ENCODE measurements around the gene PRMT2.

PRMT2 gene

GRCh38 chr21:46635324-46636180 lies at the start of gene PRMT2:
PRMT2 (plus strand) TSS chr21:46635674; CDS start chr21:46636952, 1,278 bp downstream.
- H3K36me3 Mint-ChIP-seq (ENCODE audit: low read depth): peaks cover 43% of the 10 kb centered on the region
- H3K27ac Mint-ChIP-seq: peak within 1 kb of the TSS; percentile 95
- H3K9me3 Mint-ChIP-seq: no peaks in the 10 kb centered on the region
- intact Hi-C loops (cut with micrococcal nuclease): loop anchor here (1.0 kb wide), 1 partner anchor 177 kb away; the partner anchor contains the start of gene DIP2A
- no peaks in the 10 kb centered on the region for H3K27me3 Mint-ChIP-seq
- peaks cover 42% of the 10 kb centered on the region for H3K4me1 Mint-ChIP-seq (ENCODE audit: low read depth)
- peak within 1 kb of the TSS; percentile 97 for H3K4me3 Mint-ChIP-seq

DNA sequence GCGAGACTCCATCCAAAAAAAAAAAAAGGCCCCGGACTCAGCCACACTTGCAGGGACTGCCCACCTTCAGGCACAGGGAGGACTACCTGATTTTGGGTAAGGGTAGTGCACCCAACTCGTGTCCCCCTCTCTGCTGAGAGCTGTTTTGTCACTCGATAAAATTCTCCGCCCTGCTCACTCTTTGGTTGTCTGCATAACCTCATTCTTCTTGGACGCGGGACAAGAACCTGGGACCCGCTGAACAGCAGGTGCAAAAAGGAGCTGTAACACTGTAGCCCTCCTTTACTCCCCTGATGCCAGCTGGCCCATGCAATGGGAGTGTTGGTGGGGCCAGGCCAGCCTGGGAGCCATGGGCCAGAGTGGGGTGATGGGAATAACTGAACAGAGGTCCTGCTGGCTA lies 41.2 kb upstream of the PRMT2 start:
- intact Hi-C loops (cut with micrococcal nuclease): no loop called here
- Mint-ChIP-seq H3K4me3 (no peak overlapping the region), H3K27ac (no peak overlapping the region), H3K36me3 (ENCODE audit: low read depth) (no peaks in the 10 kb centered on the region), H3K4me1 (ENCODE audit: low read depth) (no peaks in the 10 kb centered on the region), H3K9me3 (peaks cover 58% of the 10 kb centered on the region), H3K27me3 (peaks cover 4% of the 10 kb centered on the region)

GRCh38 chr21:46596201-46596600 lies 39.3 kb upstream of the PRMT2 start:
- no peak overlapping the region for H3K4me3 Mint-ChIP-seq
- H3K9me3 Mint-ChIP-seq: peaks cover 39% of the 10 kb centered on the region
- H3K27ac Mint-ChIP-seq: no peak overlapping the region
- H3K27me3 Mint-ChIP-seq: peaks cover 1% of the 10 kb centered on the region
- H3K4me1 Mint-ChIP-seq (ENCODE audit: low read depth): peaks cover 1% of the 10 kb centered on the region
- intact Hi-C loops (cut with micrococcal nuclease): no loop called here
- no peaks in the 10 kb centered on the region for H3K36me3 Mint-ChIP-seq (ENCODE audit: low read depth)

DNA sequence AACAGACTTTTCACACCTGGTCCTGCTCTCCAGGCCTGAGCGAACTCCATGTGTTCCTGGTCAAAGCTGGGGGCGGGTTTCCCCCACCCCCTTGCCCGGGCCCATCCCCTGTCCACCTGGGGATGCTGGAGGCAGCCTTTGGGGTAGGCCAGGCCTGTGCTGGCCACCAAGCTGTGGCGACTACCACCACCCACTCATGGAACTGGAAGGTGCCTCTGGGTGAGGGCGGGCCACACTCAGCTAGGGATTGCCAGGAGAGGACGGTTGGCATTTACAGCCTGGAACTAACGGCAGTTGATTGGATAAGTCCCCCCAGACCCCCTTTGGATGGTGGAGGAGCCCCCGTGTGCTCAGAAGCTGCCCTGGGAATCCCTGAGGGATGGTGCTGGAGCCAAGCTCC lies 38.4 kb upstream of the PRMT2 start:
- Mint-ChIP-seq H3K27me3 (peaks cover 1% of the 10 kb centered on the region), H3K27ac (no peak overlapping the region), H3K36me3 (ENCODE audit: low read depth) (no peaks in the 10 kb centered on the region), H3K9me3 (peaks cover 32% of the 10 kb centered on the region), H3K4me3 (no peak overlapping the region), H3K4me1 (ENCODE audit: low read depth) (peaks cover 10% of the 10 kb centered on the region)
- intact Hi-C loops (cut with micrococcal nuclease): no loop called here

- peaks cover 1% of the 10 kb centered on the region for H3K27me3 Mint-ChIP-seq
- no peak overlapping the region for H3K27ac Mint-ChIP-seq
- peaks cover 18% of the 10 kb centered on the region for H3K4me1 Mint-ChIP-seq (ENCODE audit: low read depth)
Measured at GRCh38 chr21:46597896-46598343, 37.6 kb upstream of the PRMT2 start.

GRCh38 chr21:46598581-46599572 lies 36.6 kb upstream of the PRMT2 start:
- Mint-ChIP-seq H3K9me3 (peaks cover 18% of the 10 kb centered on the region), H3K27me3 (no peaks in the 10 kb centered on the region), H3K4me1 (ENCODE audit: low read depth) (peaks cover 18% of the 10 kb centered on the region), H3K4me3 (no peak overlapping the region), H3K36me3 (ENCODE audit: low read depth) (no peaks in the 10 kb centered on the region), H3K27ac (no peak overlapping the region)
- intact Hi-C loops (cut with micrococcal nuclease): no loop called here

More at GRCh38 chr21:46597896-46598343, 37.6 kb upstream of the PRMT2 start:
- Mint-ChIP-seq H3K9me3 (peaks cover 27% of the 10 kb centered on the region), H3K36me3 (ENCODE audit: low read depth) (no peaks in the 10 kb centered on the region), H3K4me3 (no peak overlapping the region)
- intact Hi-C loops (cut with micrococcal nuclease): no loop called here

GRCh38 chr21:46600305-46600704 lies 35.2 kb upstream of the PRMT2 start:
- Mint-ChIP-seq H3K36me3 (ENCODE audit: low read depth) (no peaks in the 10 kb centered on the region), H3K4me3 (no peak overlapping the region), H3K9me3 (peaks cover 4% of the 10 kb centered on the region), H3K27me3 (no peaks in the 10 kb centered on the region), H3K4me1 (ENCODE audit: low read depth) (peaks cover 30% of the 10 kb centered on the region), H3K27ac (no peak overlapping the region)
- intact Hi-C loops (cut with micrococcal nuclease): no loop called here

GRCh38 chr21:46600978-46601377 lies 34.5 kb upstream of the PRMT2 start:
- Mint-ChIP-seq H3K4me1 (ENCODE audit: low read depth) (peaks cover 37% of the 10 kb centered on the region), H3K36me3 (ENCODE audit: low read depth) (no peaks in the 10 kb centered on the region), H3K9me3 (no peaks in the 10 kb centered on the region), H3K4me3 (no peak overlapping the region), H3K27me3 (no peaks in the 10 kb centered on the region), H3K27ac (no peak overlapping the region)
- intact Hi-C loops (cut with micrococcal nuclease): no loop called here

GRCh38 chr21:46603228-46603627 lies 32.2 kb upstream of the PRMT2 start:
- Mint-ChIP-seq H3K27me3 (no peaks in the 10 kb centered on the region), H3K4me1 (ENCODE audit: low read depth) (peaks cover 58% of the 10 kb centered on the region), H3K27ac (no peak overlapping the region), H3K36me3 (ENCODE audit: low read depth) (no peaks in the 10 kb centered on the region), H3K9me3 (no peaks in the 10 kb centered on the region), H3K4me3 (no peak overlapping the region)
- intact Hi-C loops (cut with micrococcal nuclease): no loop called here

GRCh38 chr21:46604329-46604974 lies 31.0 kb upstream of the PRMT2 start:
- H3K27me3 Mint-ChIP-seq: no peaks in the 10 kb centered on the region
- H3K27ac Mint-ChIP-seq: peak overlapping the region; percentile 92
- H3K9me3 Mint-ChIP-seq: no peaks in the 10 kb centered on the region
- H3K4me3 Mint-ChIP-seq: peak overlapping the region; percentile 55
- peaks cover 58% of the 10 kb centered on the region for H3K4me1 Mint-ChIP-seq (ENCODE audit: low read depth)
- H3K36me3 Mint-ChIP-seq (ENCODE audit: low read depth): no peaks in the 10 kb centered on the region
- intact Hi-C loops (cut with micrococcal nuclease): no loop called here

DNA sequence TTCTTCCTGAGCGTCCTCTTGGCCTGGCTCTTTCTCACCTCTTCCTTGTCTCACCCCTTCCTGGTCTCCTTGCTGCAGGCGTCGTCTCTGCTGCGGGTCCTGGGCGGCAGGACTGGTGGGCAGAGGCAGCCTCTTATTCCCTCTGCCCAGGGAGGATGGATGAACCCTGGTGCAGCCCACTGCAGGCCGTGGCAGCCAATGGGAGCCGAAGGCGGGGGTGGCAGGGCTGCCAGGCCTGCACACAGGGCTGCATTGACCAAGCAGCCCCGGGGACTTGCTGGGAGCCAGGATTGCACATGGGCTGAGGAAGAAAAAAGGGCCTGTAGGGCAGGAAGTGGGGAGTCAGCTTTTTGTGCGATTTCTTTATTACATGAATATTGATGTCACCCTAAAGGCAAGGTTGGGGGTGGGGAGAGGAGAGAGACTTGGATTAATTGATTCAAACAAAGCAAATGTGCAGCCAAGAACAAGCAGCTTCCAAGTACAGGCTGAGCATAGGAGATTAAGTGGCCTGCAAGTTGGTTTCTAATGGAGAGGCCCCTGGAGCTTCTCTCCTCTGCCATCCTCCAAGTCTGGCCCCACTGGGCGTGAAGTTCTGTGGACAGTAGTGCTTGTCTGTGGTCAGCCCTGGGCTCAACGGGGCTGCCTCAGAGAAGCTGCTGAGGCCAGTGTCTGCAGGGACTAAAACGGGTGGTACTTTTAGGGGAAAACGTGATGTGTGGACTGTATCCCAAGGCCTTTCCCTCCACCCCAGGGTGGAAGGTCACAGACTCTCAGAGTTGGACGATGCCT lies 30.3 kb upstream of the PRMT2 start, which contains the start of gene S100B:
Gene S100B (minus strand): TSS at position 108 of the 792 bp plus-strand sequence. CDS start 2,667 bp downstream, outside the sequence.
- H3K36me3 Mint-ChIP-seq (ENCODE audit: low read depth): no peaks in the 10 kb centered on the region
- peaks cover 58% of the 10 kb centered on the region for H3K4me1 Mint-ChIP-seq (ENCODE audit: low read depth)
- no peaks in the 10 kb centered on the region for H3K9me3 Mint-ChIP-seq
- peak within 1 kb of the TSS; percentile 92 for H3K27ac Mint-ChIP-seq
- intact Hi-C loops (cut with micrococcal nuclease): no loop called here
- H3K4me3 Mint-ChIP-seq: peak within 1 kb of the TSS; percentile 55
- no peaks in the 10 kb centered on the region for H3K27me3 Mint-ChIP-seq

- Mint-ChIP-seq H3K27me3 (no peaks in the 10 kb centered on the region), H3K27ac (peak overlapping the region; percentile 92), H3K4me1 (ENCODE audit: low read depth) (peaks cover 58% of the 10 kb centered on the region), H3K4me3 (peak overlapping the region; percentile 39), H3K36me3 (ENCODE audit: low read depth) (no peaks in the 10 kb centered on the region), H3K9me3 (no peaks in the 10 kb centered on the region)
- intact Hi-C loops (cut with micrococcal nuclease): loop anchor here (1.0 to 2.0 kb wide), 2 partner anchors 15 to 28 kb away; no protein-coding TSS in a partner anchor
Measured at GRCh38 chr21:46605767-46606426, 29.6 kb upstream of the PRMT2 start.
